Thyroid gland (tissue), 4 donors: ENCODE measurements around the gene MPST.

ENCODE experiments used
- POLR2A ChIP-seq, 2 donors: fragments of 450-650 bp; IDR thresholded peaks; one replicate each; pipeline ENCODE4 v1.6.1; 2017; ENCODE audit warnings: antibody characterized with exemption in 2 of 2, mild to moderate bottlenecking in 2 of 2, moderate library complexity in 1 of 2
- TF ChIP-seq, protein P1 (sequence below), 6 experiments: fragments of 200-600 bp in 3 of 6; fragments of 450-650 bp in 3 of 6; sonication (generic) in 3 of 6; IDR thresholded peaks; one replicate each; pipeline ENCODE4 v1.5.1; 2016 to 2019; ENCODE audit warnings: antibody characterized with exemption in 6 of 6, mild to moderate bottlenecking in 2 of 6, inconsistent platforms in 1 of 6, moderate library complexity in 1 of 6

DNA sequence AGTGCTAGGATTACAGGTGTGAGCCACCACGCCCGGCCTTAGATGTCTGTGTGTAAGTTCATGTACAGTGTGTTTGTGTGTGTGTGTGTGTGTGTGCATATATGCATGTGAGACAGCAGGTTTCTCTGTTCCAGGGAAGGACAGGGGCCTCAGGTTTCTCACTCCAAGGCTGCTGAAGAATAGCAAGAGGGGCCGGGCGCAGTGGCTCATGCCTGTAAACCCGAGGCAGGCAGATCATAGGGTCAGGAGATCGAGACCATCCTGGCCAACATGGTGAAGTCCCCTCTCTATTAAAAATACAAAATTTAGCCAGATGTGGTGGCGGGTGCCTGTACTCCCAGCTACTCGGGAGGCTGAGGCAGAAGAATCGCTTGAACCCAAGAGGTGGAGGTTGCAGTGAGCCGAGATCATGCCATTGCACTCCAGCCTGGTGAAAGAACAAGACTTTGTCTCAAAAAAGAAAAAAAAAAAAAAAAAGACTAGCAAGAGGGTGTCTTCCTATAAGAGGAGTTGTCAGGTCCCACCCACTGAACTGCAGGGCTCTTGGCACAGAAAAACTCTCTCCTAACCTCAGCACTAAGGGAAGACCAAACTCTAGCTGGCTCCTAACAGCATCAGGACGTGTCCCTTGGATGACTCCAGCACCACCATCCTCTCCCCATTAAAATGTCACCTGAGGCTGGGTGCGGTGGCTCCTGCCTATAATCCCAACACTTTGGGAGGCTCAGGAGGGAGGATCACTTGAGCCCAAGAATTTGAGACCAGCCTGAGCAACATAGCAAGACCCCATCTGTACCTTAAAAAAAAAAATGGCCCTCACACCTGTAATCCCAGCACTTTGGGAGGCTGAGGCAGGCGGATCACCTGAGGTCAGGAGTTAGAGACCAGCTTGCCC, 40.3 kb upstream of the MPST start:
- TF ChIP-seq, protein P1, sequence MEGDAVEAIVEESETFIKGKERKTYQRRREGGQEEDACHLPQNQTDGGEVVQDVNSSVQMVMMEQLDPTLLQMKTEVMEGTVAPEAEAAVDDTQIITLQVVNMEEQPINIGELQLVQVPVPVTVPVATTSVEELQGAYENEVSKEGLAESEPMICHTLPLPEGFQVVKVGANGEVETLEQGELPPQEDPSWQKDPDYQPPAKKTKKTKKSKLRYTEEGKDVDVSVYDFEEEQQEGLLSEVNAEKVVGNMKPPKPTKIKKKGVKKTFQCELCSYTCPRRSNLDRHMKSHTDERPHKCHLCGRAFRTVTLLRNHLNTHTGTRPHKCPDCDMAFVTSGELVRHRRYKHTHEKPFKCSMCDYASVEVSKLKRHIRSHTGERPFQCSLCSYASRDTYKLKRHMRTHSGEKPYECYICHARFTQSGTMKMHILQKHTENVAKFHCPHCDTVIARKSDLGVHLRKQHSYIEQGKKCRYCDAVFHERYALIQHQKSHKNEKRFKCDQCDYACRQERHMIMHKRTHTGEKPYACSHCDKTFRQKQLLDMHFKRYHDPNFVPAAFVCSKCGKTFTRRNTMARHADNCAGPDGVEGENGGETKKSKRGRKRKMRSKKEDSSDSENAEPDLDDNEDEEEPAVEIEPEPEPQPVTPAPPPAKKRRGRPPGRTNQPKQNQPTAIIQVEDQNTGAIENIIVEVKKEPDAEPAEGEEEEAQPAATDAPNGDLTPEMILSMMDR (IDR thresholded peaks at IDR 0.05), result no peak
- TF ChIP-seq POLR2A (IDR thresholded peaks at IDR 0.05), result no peak
